Calu3 (cell line): ENCODE data around the gene MAGEA11. TPM values are rescaled to one million over a fixed set of nuclear protein-coding genes. Genes with fewer than 3 reads are reported as not detected.
"Not testable (repeated sequence)": the region's sequence is repeated elsewhere in the genome, so short reads cannot be mapped to it uniquely, and the experiment has no call there.

ENCODE experiments used
- BruUV-seq: library from RNA; stranded (reverse); fragments of 400-500 nt; replicated peaks from 2 replicates; lab custom pipeline; 2021; lab: Mats Ljungman, UMichigan
- CTCF ChIA-PET: fragments of 300-600 bp; sonication (Branson Sonifier 250); formaldehyde crosslinking; loops from one replicate; lab custom pipeline; 2022; ENCODE audit warnings: antibody characterized with exemption; lab: Charles Lee
- DNase-seq: peaks from one replicate; pipeline ENCODE4 v3.0.0; 2022
- H3K27ac Mint-ChIP-seq: one replicate; pipeline ENCODE4 v1.8.0; 2022; ENCODE audit warnings: mixed read lengths; ENCODE audit not compliant: unreplicated experiment
- H3K27me3 Mint-ChIP-seq: one replicate; pipeline ENCODE4 v1.8.0; 2022; ENCODE audit warnings: mixed read lengths; ENCODE audit not compliant: unreplicated experiment
- H3K36me3 Mint-ChIP-seq: one replicate; pipeline ENCODE4 v1.8.0; 2022; ENCODE audit warnings: mild to moderate bottlenecking, moderate library complexity, mixed read lengths; ENCODE audit not compliant: insufficient read depth, unreplicated experiment
- H3K4me1 Mint-ChIP-seq: one replicate; pipeline ENCODE4 v1.8.0; 2022; ENCODE audit warnings: mild to moderate bottlenecking, low read depth, mixed read lengths; ENCODE audit not compliant: unreplicated experiment
- H3K4me3 Mint-ChIP-seq: one replicate; pipeline ENCODE4 v1.8.0; 2022; ENCODE audit warnings: mild to moderate bottlenecking, low read depth, moderate library complexity, mixed read lengths; ENCODE audit not compliant: unreplicated experiment
- H3K9me3 Mint-ChIP-seq: one replicate; pipeline ENCODE4 v1.8.0; 2022; ENCODE audit warnings: low read depth, mixed read lengths; ENCODE audit not compliant: unreplicated experiment
- intact Hi-C: fragments of 100-400 bp; cut with micrococcal nuclease; formaldehyde crosslinking; loops from one replicate; pipeline ENCODE4 v1.10.0; 2022; ENCODE audit not compliant: unreplicated experiment
- total RNA-seq: library from RNA; stranded (reverse); gene quantifications from 2 replicates; pipeline ENCODE4 v1.2.3, GENCODE V29; 2022
- TF ChIP-seq, protein P1 (sequence below): fragments of 200-600 bp; IDR thresholded peaks from one replicate; pipeline ENCODE4 v1.8.0; 2022; ENCODE audit warnings: antibody characterized with exemption; ENCODE audit not compliant: unreplicated experiment

The MAGEA11 gene
- total RNA-seq, 1 experiment from 2014 or later, result not detected

GRCh38 chrX:149721778-149722177 is 9.9 kb downstream of the MAGEA11 start:
- CTCF ChIA-PET, result no interaction called here
- intact Hi-C loops, result no loop called here

GRCh38 chrX:149723583-149724118 is 11.8 kb downstream of the MAGEA11 start:
- H3K27ac Mint-ChIP-seq, intact Hi-C loops, H3K9me3 Mint-ChIP-seq, DNase-seq, H3K36me3 Mint-ChIP-seq, CTCF ChIA-PET, H3K4me3 Mint-ChIP-seq, BruUV-seq: not testable (repeated sequence)
- Mint-ChIP-seq H3K27me3 (peaks cover 34% of the 10 kb centered on the region), H3K4me1 (peaks cover 13% of the 10 kb centered on the region)

More at GRCh38 chrX:149721778-149722177, 9.9 kb downstream of the MAGEA11 start:
- H3K27me3 Mint-ChIP-seq, result peaks cover 53% of the 10 kb centered on the region
- DNase-seq, result no peak
- no peaks in the 10 kb centered on the region for H3K9me3 Mint-ChIP-seq
- H3K36me3 Mint-ChIP-seq, result no peaks in the 10 kb centered on the region
- no TSS peak for BruUV-seq
- H3K4me1 Mint-ChIP-seq, result peaks cover 13% of the 10 kb centered on the region
- no peak overlapping the region for H3K27ac Mint-ChIP-seq
- TF ChIP-seq, protein P1, sequence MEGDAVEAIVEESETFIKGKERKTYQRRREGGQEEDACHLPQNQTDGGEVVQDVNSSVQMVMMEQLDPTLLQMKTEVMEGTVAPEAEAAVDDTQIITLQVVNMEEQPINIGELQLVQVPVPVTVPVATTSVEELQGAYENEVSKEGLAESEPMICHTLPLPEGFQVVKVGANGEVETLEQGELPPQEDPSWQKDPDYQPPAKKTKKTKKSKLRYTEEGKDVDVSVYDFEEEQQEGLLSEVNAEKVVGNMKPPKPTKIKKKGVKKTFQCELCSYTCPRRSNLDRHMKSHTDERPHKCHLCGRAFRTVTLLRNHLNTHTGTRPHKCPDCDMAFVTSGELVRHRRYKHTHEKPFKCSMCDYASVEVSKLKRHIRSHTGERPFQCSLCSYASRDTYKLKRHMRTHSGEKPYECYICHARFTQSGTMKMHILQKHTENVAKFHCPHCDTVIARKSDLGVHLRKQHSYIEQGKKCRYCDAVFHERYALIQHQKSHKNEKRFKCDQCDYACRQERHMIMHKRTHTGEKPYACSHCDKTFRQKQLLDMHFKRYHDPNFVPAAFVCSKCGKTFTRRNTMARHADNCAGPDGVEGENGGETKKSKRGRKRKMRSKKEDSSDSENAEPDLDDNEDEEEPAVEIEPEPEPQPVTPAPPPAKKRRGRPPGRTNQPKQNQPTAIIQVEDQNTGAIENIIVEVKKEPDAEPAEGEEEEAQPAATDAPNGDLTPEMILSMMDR, result no peak
- no peak overlapping the region for H3K4me3 Mint-ChIP-seq

- H3K27me3 Mint-ChIP-seq, CTCF ChIA-PET, H3K36me3 Mint-ChIP-seq, H3K9me3 Mint-ChIP-seq, H3K4me3 Mint-ChIP-seq, BruUV-seq, DNase-seq, H3K4me1 Mint-ChIP-seq, intact Hi-C loops, H3K27ac Mint-ChIP-seq: not testable (repeated sequence)
These were observed 15.4 kb downstream of the MAGEA11 start for GRCh38 chrX:149727308-149727707.

DNA sequence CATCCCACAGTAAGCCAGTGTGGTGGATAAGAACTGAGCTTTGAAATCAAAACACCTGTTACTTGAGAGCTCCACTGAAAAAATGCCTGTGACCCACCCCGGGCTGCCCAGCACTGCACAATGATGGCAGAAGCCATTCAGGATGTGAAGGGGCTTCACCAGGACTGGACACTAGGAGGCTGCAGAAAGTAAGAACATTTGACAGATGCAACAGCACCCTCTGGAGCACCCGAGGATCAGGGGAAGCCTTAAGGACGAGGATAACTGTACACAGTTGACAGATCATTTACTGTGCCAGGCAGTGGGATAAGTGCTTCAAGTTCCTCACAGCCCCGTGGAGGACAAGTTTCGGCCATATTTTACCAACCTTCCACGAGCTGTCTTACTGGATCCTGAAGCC is 30.4 kb downstream of the MAGEA11 start:
- H3K9me3 Mint-ChIP-seq, H3K27ac Mint-ChIP-seq, DNase-seq, H3K27me3 Mint-ChIP-seq, H3K36me3 Mint-ChIP-seq, H3K4me1 Mint-ChIP-seq, intact Hi-C loops, CTCF ChIA-PET, BruUV-seq, H3K4me3 Mint-ChIP-seq: not testable (repeated sequence)

GRCh38 chrX:149746390-149747007 is 34.6 kb downstream of the MAGEA11 start:
- DNase-seq, H3K36me3 Mint-ChIP-seq, H3K9me3 Mint-ChIP-seq, H3K4me1 Mint-ChIP-seq, intact Hi-C loops, CTCF ChIA-PET, BruUV-seq, H3K4me3 Mint-ChIP-seq, H3K27ac Mint-ChIP-seq: not testable (repeated sequence)
- peaks cover 16% of the 10 kb centered on the region for H3K27me3 Mint-ChIP-seq

DNA sequence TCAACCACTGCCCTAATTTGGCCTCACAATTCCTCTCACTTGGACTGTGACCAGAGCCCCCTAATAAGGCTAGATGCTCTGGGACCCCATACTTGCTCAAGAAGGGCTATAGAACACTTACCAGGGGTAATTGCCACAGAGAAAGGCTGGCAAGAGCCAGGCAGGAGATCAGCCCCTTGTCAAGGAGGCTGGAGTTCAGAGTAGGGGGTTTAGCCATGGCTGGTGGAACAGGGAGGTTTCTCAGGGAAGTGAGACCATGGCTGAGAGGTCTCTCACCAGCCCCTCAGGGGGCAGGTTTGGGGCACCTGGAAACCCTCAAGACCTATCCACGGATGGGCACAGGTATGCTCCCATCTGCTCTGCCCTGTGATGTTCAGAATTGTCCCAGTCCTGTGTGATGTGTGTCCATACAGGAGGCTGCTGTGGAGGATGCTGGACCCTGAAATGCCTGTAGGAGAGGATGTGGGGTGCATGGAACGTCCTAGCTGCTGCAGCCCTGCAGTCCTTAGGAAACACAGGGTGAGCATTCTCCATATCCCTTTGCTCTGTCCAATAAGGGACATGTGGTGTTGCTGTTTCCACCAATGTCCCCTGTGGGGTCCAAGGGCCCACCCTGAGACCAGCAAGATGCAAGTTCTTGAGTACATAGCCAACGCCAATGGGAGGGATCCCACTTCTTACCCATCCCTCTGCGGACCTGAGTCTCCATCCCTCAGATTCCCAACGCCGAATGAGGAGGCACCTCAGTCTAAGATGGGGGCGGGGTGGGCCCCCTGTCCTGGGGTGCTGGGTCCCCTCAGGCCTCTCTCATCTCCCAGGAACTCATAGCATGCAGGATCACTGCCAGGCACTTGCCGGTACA is 45.6 kb downstream of the MAGEA11 start:
- Mint-ChIP-seq H3K27me3 (peaks cover 42% of the 10 kb centered on the region), H3K4me3 (no peak overlapping the region), H3K9me3 (no peaks in the 10 kb centered on the region), H3K4me1 (no peaks in the 10 kb centered on the region), H3K27ac (no peak overlapping the region), H3K36me3 (no peaks in the 10 kb centered on the region)
- intact Hi-C loops, result no loop called here
- CTCF ChIA-PET, result no interaction called here
- BruUV-seq, result no TSS peak
- TF ChIP-seq, protein P1, result no peak
- DNase-seq, result no peak
